GM23338 (cell line): Measurements from ENCODE around the gene TXNDC2. TPM values are rescaled to one million over a fixed set of nuclear protein-coding genes. Genes with fewer than 3 reads are reported as not detected.

Experiments
- CREB1 ChIP-seq: fragments of 250-450 bp; sonication (Bioruptor Pico); IDR thresholded peaks from 2 replicates; pipeline ENCODE4 v1.5.0; 2020; ENCODE audit warnings: low read depth, mild to moderate bottlenecking, moderate library complexity
- EZH2phosphoT487 ChIP-seq: fragments of 200-600 bp; sonication (generic); IDR thresholded peaks from one replicate; pipeline ENCODE4 v1.8.1; 2018; ENCODE audit warnings: antibody characterized with exemption; ENCODE audit not compliant: unreplicated experiment
- JUNB ChIP-seq: IDR thresholded peaks from one replicate; pipeline ENCODE4 v1.6.1; 2016; ENCODE audit warnings: antibody characterized with exemption; ENCODE audit not compliant: unreplicated experiment
- NANOG ChIP-seq: IDR thresholded peaks from 2 replicates; pipeline ENCODE4 v1.6.1; 2016; ENCODE audit warnings: antibody characterized with exemption, borderline replicate concordance
- POLR2AphosphoS5 ChIP-seq: IDR thresholded peaks from 2 replicates; pipeline ENCODE4 v1.6.1; 2016; ENCODE audit warnings: antibody characterized with exemption, low read depth
- STAT1 ChIP-seq: IDR thresholded peaks from one replicate; pipeline ENCODE4 v1.6.1; 2016; ENCODE audit warnings: antibody characterized with exemption; ENCODE audit not compliant: unreplicated experiment
- polyA plus RNA-seq: library from polyadenylated mRNA; unstranded; fragments of >200 nt; fragmentation: Nextera tagmentation; extraction: Ambion mirVana; gene quantifications from 2 replicates; pipeline ENCODE4 v1.2.1, GENCODE V29; 2016
- total RNA-seq: library from RNA; depleted of rRNA; stranded (reverse); fragments of >200 nt; shearing (Covaris generic); gene quantifications from 2 replicates; pipeline ENCODE4 v1.2.3, GENCODE V29; 2014
- TF ChIP-seq, protein P1 (sequence below): IDR thresholded peaks from one replicate; pipeline ENCODE4 v1.6.1; 2018; ENCODE audit warnings: antibody characterized with exemption; ENCODE audit not compliant: unreplicated experiment
- TF ChIP-seq, protein P2 (sequence below): fragments of 250-450 bp; sonication (Bioruptor Pico); IDR thresholded peaks from 2 replicates; pipeline ENCODE4 v1.5.0; 2020; ENCODE audit warnings: mild to moderate bottlenecking, moderate library complexity

TXNDC2 gene
- total and polyA plus RNA-seq, 2 experiments from 2014 or later: 0.16 TPM; not detected in 1

DNA sequence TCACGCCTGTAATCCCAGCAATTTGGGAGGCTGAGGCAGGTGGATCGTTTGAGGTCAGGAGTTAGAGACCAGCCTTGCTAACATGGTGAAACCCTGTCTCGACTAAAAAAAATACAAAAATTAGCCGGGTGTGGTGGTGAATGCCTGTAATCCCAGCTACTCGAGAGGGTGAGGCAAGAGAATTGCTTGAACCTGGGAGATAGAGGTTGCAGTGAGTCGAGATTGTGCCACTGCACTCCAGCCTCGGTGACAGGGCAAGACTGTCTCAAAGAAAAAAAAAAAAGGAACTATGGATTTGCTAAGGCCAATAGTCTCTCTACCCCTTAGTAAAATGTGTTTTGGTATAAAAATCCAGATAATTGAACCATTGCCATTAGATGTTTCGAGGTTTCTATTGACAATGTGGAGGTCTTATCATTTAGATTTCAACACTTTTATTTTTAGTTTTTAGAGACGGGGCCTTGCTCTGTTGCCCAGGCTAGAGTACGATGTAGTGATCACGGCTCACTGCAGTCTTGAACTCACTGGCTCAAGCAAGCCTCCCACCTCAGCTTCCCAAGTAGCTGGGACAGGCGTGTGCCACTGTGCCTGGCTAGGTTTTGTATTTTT, 1.1 kb upstream of the TXNDC2 start (continued):
- TF ChIP-seq, protein P1, sequence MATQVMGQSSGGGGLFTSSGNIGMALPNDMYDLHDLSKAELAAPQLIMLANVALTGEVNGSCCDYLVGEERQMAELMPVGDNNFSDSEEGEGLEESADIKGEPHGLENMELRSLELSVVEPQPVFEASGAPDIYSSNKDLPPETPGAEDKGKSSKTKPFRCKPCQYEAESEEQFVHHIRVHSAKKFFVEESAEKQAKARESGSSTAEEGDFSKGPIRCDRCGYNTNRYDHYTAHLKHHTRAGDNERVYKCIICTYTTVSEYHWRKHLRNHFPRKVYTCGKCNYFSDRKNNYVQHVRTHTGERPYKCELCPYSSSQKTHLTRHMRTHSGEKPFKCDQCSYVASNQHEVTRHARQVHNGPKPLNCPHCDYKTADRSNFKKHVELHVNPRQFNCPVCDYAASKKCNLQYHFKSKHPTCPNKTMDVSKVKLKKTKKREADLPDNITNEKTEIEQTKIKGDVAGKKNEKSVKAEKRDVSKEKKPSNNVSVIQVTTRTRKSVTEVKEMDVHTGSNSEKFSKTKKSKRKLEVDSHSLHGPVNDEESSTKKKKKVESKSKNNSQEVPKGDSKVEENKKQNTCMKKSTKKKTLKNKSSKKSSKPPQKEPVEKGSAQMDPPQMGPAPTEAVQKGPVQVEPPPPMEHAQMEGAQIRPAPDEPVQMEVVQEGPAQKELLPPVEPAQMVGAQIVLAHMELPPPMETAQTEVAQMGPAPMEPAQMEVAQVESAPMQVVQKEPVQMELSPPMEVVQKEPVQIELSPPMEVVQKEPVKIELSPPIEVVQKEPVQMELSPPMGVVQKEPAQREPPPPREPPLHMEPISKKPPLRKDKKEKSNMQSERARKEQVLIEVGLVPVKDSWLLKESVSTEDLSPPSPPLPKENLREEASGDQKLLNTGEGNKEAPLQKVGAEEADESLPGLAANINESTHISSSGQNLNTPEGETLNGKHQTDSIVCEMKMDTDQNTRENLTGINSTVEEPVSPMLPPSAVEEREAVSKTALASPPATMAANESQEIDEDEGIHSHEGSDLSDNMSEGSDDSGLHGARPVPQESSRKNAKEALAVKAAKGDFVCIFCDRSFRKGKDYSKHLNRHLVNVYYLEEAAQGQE: no peak
- TF ChIP-seq EZH2phosphoT487 (no peak), CREB1 (no peak), POLR2AphosphoS5 (no peak), STAT1 (no peak), NANOG (no peak), JUNB (no peak)
- TF ChIP-seq, protein P2, sequence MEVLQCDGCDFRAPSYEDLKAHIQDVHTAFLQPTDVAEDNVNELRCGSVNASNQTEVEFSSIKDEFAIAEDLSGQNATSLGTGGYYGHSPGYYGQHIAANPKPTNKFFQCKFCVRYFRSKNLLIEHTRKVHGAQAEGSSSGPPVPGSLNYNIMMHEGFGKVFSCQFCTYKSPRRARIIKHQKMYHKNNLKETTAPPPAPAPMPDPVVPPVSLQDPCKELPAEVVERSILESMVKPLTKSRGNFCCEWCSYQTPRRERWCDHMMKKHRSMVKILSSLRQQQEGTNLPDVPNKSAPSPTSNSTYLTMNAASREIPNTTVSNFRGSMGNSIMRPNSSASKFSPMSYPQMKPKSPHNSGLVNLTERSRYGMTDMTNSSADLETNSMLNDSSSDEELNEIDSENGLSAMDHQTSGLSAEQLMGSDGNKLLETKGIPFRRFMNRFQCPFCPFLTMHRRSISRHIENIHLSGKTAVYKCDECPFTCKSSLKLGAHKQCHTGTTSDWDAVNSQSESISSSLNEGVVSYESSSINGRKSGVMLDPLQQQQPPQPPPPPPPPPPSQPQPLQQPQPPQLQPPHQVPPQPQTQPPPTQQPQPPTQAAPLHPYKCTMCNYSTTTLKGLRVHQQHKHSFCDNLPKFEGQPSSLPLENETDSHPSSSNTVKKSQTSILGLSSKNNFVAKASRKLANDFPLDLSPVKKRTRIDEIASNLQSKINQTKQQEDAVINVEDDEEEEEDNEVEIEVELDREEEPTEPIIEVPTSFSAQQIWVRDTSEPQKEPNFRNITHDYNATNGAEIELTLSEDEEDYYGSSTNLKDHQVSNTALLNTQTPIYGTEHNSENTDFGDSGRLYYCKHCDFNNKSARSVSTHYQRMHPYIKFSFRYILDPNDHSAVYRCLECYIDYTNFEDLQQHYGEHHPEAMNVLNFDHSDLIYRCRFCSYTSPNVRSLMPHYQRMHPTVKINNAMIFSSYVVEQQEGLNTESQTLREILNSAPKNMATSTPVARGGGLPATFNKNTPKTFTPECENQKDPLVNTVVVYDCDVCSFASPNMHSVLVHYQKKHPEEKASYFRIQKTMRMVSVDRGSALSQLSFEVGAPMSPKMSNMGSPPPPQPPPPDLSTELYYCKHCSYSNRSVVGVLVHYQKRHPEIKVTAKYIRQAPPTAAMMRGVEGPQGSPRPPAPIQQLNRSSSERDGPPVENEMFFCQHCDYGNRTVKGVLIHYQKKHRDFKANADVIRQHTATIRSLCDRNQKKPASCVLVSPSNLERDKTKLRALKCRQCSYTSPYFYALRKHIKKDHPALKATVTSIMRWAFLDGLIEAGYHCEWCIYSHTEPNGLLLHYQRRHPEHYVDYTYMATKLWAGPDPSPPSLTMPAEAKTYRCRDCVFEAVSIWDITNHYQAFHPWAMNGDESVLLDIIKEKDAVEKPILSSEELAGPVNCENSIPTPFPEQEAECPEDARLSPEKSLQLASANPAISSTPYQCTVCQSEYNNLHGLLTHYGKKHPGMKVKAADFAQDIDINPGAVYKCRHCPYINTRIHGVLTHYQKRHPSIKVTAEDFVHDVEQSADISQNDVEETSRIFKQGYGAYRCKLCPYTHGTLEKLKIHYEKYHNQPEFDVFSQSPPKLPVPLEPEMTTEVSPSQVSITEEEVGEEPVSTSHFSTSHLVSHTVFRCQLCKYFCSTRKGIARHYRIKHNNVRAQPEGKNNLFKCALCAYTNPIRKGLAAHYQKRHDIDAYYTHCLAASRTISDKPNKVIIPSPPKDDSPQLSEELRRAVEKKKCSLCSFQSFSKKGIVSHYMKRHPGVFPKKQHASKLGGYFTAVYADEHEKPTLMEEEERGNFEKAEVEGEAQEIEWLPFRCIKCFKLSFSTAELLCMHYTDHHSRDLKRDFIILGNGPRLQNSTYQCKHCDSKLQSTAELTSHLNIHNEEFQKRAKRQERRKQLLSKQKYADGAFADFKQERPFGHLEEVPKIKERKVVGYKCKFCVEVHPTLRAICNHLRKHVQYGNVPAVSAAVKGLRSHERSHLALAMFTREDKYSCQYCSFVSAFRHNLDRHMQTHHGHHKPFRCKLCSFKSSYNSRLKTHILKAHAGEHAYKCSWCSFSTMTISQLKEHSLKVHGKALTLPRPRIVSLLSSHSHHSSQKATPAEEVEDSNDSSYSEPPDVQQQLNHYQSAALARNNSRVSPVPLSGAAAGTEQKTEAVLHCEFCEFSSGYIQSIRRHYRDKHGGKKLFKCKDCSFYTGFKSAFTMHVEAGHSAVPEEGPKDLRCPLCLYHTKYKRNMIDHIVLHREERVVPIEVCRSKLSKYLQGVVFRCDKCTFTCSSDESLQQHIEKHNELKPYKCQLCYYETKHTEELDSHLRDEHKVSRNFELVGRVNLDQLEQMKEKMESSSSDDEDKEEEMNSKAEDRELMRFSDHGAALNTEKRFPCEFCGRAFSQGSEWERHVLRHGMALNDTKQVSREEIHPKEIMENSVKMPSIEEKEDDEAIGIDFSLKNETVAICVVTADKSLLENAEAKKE (CRISPR knock-in tag): no peak
